ENCODE results near the gene CACNA1D.

Gene CACNA1D

GRCh38 chr3:53729159-53729558, 234.7 kb downstream of the CACNA1D start:
- no peak overlapping the region for H3K4me2 ChIP-seq (ENCODE audit: low read depth, low read length, poor library complexity, severe bottlenecking)
- no peaks in the 10 kb centered on the region for H3F3A ChIP-seq (ENCODE audit: insufficient read depth)
- no peaks in the 10 kb centered on the region for H3K27me3 ChIP-seq (ENCODE audit: low read length)
- no peaks in the 10 kb centered on the region for H3K9me3 ChIP-seq (ENCODE audit: insufficient read depth, low read length)
- H3K9me2 ChIP-seq (replicated peaks; ENCODE audit: insufficient read depth, low read length) = no peaks in the 10 kb centered on the region
- no peaks in the 10 kb centered on the region for H3K79me2 ChIP-seq (ENCODE audit: insufficient read depth, low read length)
- no peak overlapping the region for H2AFZ ChIP-seq (ENCODE audit: low read depth, low read length, severe bottlenecking)
- no peak overlapping the region for H3K27ac ChIP-seq (ENCODE audit: low read depth, low read length)
- H3K36me3 ChIP-seq (ENCODE audit: low read length) = no peaks in the 10 kb centered on the region
- H3K4me3 ChIP-seq (ENCODE audit: insufficient read depth, low read length, poor library complexity, severe bottlenecking) = no peak overlapping the region
- no peaks in the 10 kb centered on the region for H4K20me1 ChIP-seq (ENCODE audit: low read depth, low read length)
- TF ChIP-seq EZH2phosphoT487 (conservative IDR thresholded peaks at IDR 0.05; ENCODE audit: low read length) = no peak
- no peak for TF ChIP-seq CTCF (IDR thresholded peaks at IDR 0.05; ENCODE audit: insufficient read depth, low read length, poor library complexity, severe bottlenecking)
- H3K9ac ChIP-seq (ENCODE audit: low read length) = no peak overlapping the region

GRCh38 chr3:53729618-53730017, 235.2 kb downstream of the CACNA1D start:
- no peak for TF ChIP-seq CTCF (IDR thresholded peaks at IDR 0.05; ENCODE audit: insufficient read depth, low read length, poor library complexity, severe bottlenecking)
- no peak for TF ChIP-seq EZH2phosphoT487 (conservative IDR thresholded peaks at IDR 0.05; ENCODE audit: low read length)
- no peaks in the 10 kb centered on the region for H3K9me2 ChIP-seq (replicated peaks; ENCODE audit: insufficient read depth, low read length)

GRCh38 chr3:53730576-53730975, 236.2 kb downstream of the CACNA1D start:
- Histone ChIP-seq H2AFZ (ENCODE audit: low read depth, low read length, severe bottlenecking) (no peak overlapping the region), H3F3A (ENCODE audit: insufficient read depth) (no peaks in the 10 kb centered on the region), H3K4me3 (ENCODE audit: insufficient read depth, low read length, poor library complexity, severe bottlenecking) (no peak overlapping the region), H3K9me3 (ENCODE audit: insufficient read depth, low read length) (no peaks in the 10 kb centered on the region), H4K20me1 (ENCODE audit: low read depth, low read length) (no peaks in the 10 kb centered on the region), H3K27me3 (ENCODE audit: low read length) (no peaks in the 10 kb centered on the region), H3K79me2 (ENCODE audit: insufficient read depth, low read length) (no peaks in the 10 kb centered on the region), H3K9ac (ENCODE audit: low read length) (no peak overlapping the region), H3K27ac (ENCODE audit: low read depth, low read length) (no peak overlapping the region), H3K9me2 (replicated peaks; ENCODE audit: insufficient read depth, low read length) (no peaks in the 10 kb centered on the region), H3K4me2 (ENCODE audit: low read depth, low read length, poor library complexity, severe bottlenecking) (no peak overlapping the region), H3K36me3 (ENCODE audit: low read length) (no peaks in the 10 kb centered on the region)
- TF ChIP-seq CTCF (IDR thresholded peaks at IDR 0.05; ENCODE audit: insufficient read depth, low read length, poor library complexity, severe bottlenecking) (no peak), EZH2phosphoT487 (conservative IDR thresholded peaks at IDR 0.05; ENCODE audit: low read length) (no peak)

More at GRCh38 chr3:53729618-53730017, 235.2 kb downstream of the CACNA1D start:
- no peak overlapping the region for H3K4me2 ChIP-seq (ENCODE audit: low read depth, low read length, poor library complexity, severe bottlenecking)
- H3K27me3 ChIP-seq (ENCODE audit: low read length) = no peaks in the 10 kb centered on the region
- H3K9me3 ChIP-seq (ENCODE audit: insufficient read depth, low read length) = no peaks in the 10 kb centered on the region
- no peaks in the 10 kb centered on the region for H3F3A ChIP-seq (ENCODE audit: insufficient read depth)
- no peaks in the 10 kb centered on the region for H3K79me2 ChIP-seq (ENCODE audit: insufficient read depth, low read length)
- H3K9ac ChIP-seq (ENCODE audit: low read length) = no peak overlapping the region
- no peak overlapping the region for H3K27ac ChIP-seq (ENCODE audit: low read depth, low read length)
- H3K4me3 ChIP-seq (ENCODE audit: insufficient read depth, low read length, poor library complexity, severe bottlenecking) = no peak overlapping the region
- no peaks in the 10 kb centered on the region for H3K36me3 ChIP-seq (ENCODE audit: low read length)
- no peak overlapping the region for H2AFZ ChIP-seq (ENCODE audit: low read depth, low read length, severe bottlenecking)
- H4K20me1 ChIP-seq (ENCODE audit: low read depth, low read length) = no peaks in the 10 kb centered on the region

All from SU-DHL-6 (cell line).